ENCODE data around the gene MTHFD2. TPM values are rescaled to one million over a fixed set of nuclear protein-coding genes. Genes with fewer than 3 reads are reported as not detected.
A peak's percentile ranks its signal among the peaks of the same experiment; 100 is the strongest.
"Not testable (repeated sequence)": the region's sequence is repeated elsewhere in the genome, so short reads cannot be mapped to it uniquely, and the experiment has no call there.

Gene MTHFD2
- total RNA-seq, 2 donors from 2014 or later: 93.3 to 216 TPM

- no peak overlapping the region for H3K4me3 ChIP-seq
- DNase-seq (ENCODE audit: low spot score) (no peak), ATAC-seq (ENCODE audit: insufficient number of reproducible peaks, low FRiP score, low read depth) (no peak)
- peak overlapping the region; percentile 41 to 78 for H3K27ac ChIP-seq
- H3K27me3 ChIP-seq (replicated peaks; ENCODE audit: insufficient read depth): no peaks in the 10 kb centered on the region
- H3K36me3 ChIP-seq: no peaks in the 10 kb centered on the region
- peaks cover 24 to 34% of the 10 kb centered on the region in 2 donors for H3K4me1 ChIP-seq (ENCODE audit: control insufficient read depth in 1 of 2, low read depth in 2 of 2)
- TF ChIP-seq CTCF (IDR thresholded peaks at IDR 0.05): no peak
- H3K9me3 ChIP-seq: no peaks in the 10 kb centered on the region
These were observed 25.7 kb downstream of the MTHFD2 start for GRCh38 chr2:74223941-74224770.

GRCh38 chr2:74225698-74226459 lies 27.5 kb downstream of the MTHFD2 start:
- ATAC-seq (ENCODE audit: insufficient number of reproducible peaks, low FRiP score, low read depth): no peak
- peak overlapping the region; percentile 69 to 78 for H3K27ac ChIP-seq

GRCh38 chr2:74226648-74227213 lies 28.3 kb downstream of the MTHFD2 start:
- H3K9me3 ChIP-seq: no peaks in the 10 kb centered on the region
- no peaks in the 10 kb centered on the region for H3K27me3 ChIP-seq (replicated peaks; ENCODE audit: insufficient read depth)
- peak overlapping the region; percentile 46 for H3K4me3 ChIP-seq
- peak overlapping the region; percentile 69 to 78 for H3K27ac ChIP-seq
- H3K4me1 ChIP-seq (ENCODE audit: control insufficient read depth in 1 of 2, low read depth in 2 of 2): peaks cover 24 to 34% of the 10 kb centered on the region in 2 donors
- TF ChIP-seq CTCF (IDR thresholded peaks at IDR 0.05): no peak
- peak; percentile 35 for ATAC-seq (ENCODE audit: insufficient number of reproducible peaks, low FRiP score, low read depth)
- peak; percentile 50 for DNase-seq (ENCODE audit: low spot score)
- no peaks in the 10 kb centered on the region for H3K36me3 ChIP-seq

More at GRCh38 chr2:74225698-74226459, 27.5 kb downstream of the MTHFD2 start:
- Histone ChIP-seq H3K9me3 (no peaks in the 10 kb centered on the region), H3K4me3 (peak overlapping the region; percentile 46), H3K4me1 (ENCODE audit: control insufficient read depth in 1 of 2, low read depth in 2 of 2) (peaks cover 24 to 34% of the 10 kb centered on the region in 2 donors), H3K27me3 (replicated peaks; ENCODE audit: insufficient read depth) (no peaks in the 10 kb centered on the region), H3K36me3 (no peaks in the 10 kb centered on the region)
- no peak for DNase-seq (ENCODE audit: low spot score)
- no peak for TF ChIP-seq CTCF (IDR thresholded peaks at IDR 0.05)

DNA sequence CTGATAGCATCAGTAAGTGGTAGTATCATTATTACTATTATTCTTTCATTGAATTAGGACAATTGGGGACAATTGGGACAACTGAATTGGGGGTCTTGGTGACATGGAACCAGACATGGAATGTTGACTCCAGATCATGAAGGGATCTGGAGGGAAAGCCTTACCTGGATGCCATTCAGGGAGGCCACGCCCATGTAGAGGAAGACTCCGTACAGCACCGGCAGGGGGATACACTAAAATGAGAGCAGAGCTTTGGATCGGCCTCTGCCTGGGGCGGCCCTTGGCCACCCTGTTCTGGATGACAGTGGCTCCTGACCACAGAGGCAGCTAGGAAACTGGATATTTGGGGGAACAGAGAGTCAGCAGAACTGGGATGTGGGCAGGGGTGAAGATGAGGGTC lies 29.2 kb downstream of the MTHFD2 start:
- Histone ChIP-seq H3K27me3 (replicated peaks; ENCODE audit: insufficient read depth) (no peaks in the 10 kb centered on the region), H3K9me3 (no peaks in the 10 kb centered on the region), H3K4me3 (no peak overlapping the region), H3K4me1 (ENCODE audit: control insufficient read depth in 1 of 2, low read depth in 2 of 2) (peaks cover 24 to 34% of the 10 kb centered on the region in 2 donors), H3K27ac (no peak overlapping the region), H3K36me3 (no peaks in the 10 kb centered on the region)
- DNase-seq (ENCODE audit: low spot score) (no peak), ATAC-seq (ENCODE audit: insufficient number of reproducible peaks, low FRiP score, low read depth) (no peak)
- no peak for TF ChIP-seq CTCF (IDR thresholded peaks at IDR 0.05)

DNA sequence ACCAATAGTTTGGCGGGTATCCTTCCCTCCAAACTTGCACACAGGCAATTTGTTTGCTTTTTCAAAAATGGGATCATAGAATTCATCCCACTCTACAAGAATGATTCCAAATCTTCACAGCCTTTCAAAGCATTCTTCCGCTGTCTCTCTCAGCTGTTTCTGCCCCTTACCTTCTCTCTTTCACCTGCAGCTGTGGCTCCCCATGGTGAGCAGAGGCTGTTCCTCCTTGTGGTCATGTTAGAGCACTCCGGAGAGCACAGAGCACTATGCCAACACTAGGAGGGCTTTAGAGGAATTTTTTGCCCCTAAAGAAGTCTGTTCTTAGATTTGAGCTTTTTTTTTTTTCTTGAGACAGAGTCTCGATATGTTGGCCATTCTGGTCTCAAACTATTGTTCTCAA lies 30.4 kb downstream of the MTHFD2 start:
- Histone ChIP-seq H3K27me3 (replicated peaks; ENCODE audit: insufficient read depth) (no peaks in the 10 kb centered on the region), H3K27ac (no peak overlapping the region), H3K4me3 (no peak overlapping the region), H3K4me1 (ENCODE audit: control insufficient read depth in 1 of 2, low read depth in 2 of 2) (peaks cover 22 to 34% of the 10 kb centered on the region in 2 donors), H3K36me3 (no peaks in the 10 kb centered on the region), H3K9me3 (no peaks in the 10 kb centered on the region)
- TF ChIP-seq CTCF (IDR thresholded peaks at IDR 0.05): no peak
- ATAC-seq (ENCODE audit: insufficient number of reproducible peaks, low FRiP score, low read depth) (no peak), DNase-seq (ENCODE audit: low spot score) (no peak)

DNA sequence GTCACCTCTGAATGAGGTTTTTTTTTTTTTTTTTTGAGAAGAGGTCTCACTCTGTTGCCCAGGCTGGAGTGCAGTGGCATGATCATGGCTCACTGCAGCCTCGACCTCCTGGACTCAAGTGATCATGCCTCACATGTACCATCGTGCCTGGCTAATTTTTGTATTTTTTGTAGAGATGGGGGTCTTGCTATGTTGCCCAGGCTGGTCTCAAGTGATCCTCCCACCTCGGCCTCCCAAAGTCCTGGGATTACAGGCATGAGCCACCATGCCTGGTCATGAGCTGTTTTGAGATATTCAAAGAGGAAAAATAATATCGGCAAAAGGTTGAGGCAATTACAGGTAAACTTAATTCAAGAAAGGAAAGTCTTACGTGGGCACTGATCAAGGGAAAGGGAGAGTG lies 31.4 kb downstream of the MTHFD2 start:
- H3K9me3 ChIP-seq; H3K27ac ChIP-seq; ATAC-seq (ENCODE audit: insufficient number of reproducible peaks, low FRiP score, low read depth); DNase-seq (ENCODE audit: low spot score); H3K27me3 ChIP-seq (replicated peaks; ENCODE audit: insufficient read depth); H3K4me3 ChIP-seq; H3K36me3 ChIP-seq: not testable (repeated sequence)
- peaks cover 18 to 27% of the 10 kb centered on the region in 2 donors for H3K4me1 ChIP-seq (ENCODE audit: control insufficient read depth in 1 of 2, low read depth in 2 of 2)

Measured in thoracic aorta (tissue), 2 donors.